Neuronal stem cell (in vitro differentiated cells): Measurements from ENCODE around the gene SFXN1.

Experiments used
- DNase-seq: peaks from one replicate; pipeline ENCODE4 v3.0.0-alpha.2; 2013; ENCODE audit warnings: low spot score
- H2AFZ ChIP-seq: one replicate; pipeline ENCODE4 v1.6.1; 2013; ENCODE audit warnings: mild to moderate bottlenecking, low read length, inconsistent platforms
- H2AK5ac ChIP-seq: 2 replicates; pipeline ENCODE4 v1.6.1; 2013; ENCODE audit warnings: low read depth, mild to moderate bottlenecking, inconsistent platforms, low read length, moderate library complexity, mixed read lengths
- H2BK120ac ChIP-seq: 2 replicates; pipeline ENCODE4 v1.6.1; 2013; ENCODE audit warnings: low read depth, mild to moderate bottlenecking, inconsistent platforms, low read length, moderate library complexity, mixed read lengths
- H2BK12ac ChIP-seq: one replicate; pipeline ENCODE4 v1.6.1; 2013; ENCODE audit warnings: low read length, inconsistent platforms
- H2BK15ac ChIP-seq: 2 replicates; pipeline ENCODE4 v1.6.1; 2013; ENCODE audit warnings: mild to moderate bottlenecking, low read length, inconsistent platforms, mixed read lengths
- H2BK5ac ChIP-seq: one replicate; pipeline ENCODE4 v1.6.1; 2013; ENCODE audit warnings: inconsistent platforms, mild to moderate bottlenecking, low read length, moderate library complexity
- H3K14ac ChIP-seq: one replicate; pipeline ENCODE4 v1.6.1; 2013; ENCODE audit warnings: low read length, inconsistent platforms
- H3K18ac ChIP-seq: 2 replicates; pipeline ENCODE4 v1.6.1; 2013; ENCODE audit warnings: low read length, inconsistent platforms
- H3K23ac ChIP-seq: 2 replicates; pipeline ENCODE4 v1.6.1; 2013; ENCODE audit warnings: low read depth, mild to moderate bottlenecking, mixed read lengths, low read length, inconsistent platforms; ENCODE audit not compliant: poor library complexity
- H3K27ac ChIP-seq: replicated peaks from 3 replicates; pipeline ENCODE4 v1.5.1; 2013; ENCODE audit warnings: low read length, inconsistent platforms
- H3K27me3 ChIP-seq, 3 experiments: 2 replicates each; pipeline ENCODE4 v1.6.1; 2013; ENCODE audit warnings: low read length in 3 of 3, mild to moderate bottlenecking in 2 of 3, inconsistent platforms in 1 of 3, low read depth in 1 of 3, mixed read lengths in 1 of 3, moderate library complexity in 1 of 3; ENCODE audit not compliant: control insufficient read depth in 3 of 3, insufficient read depth in 3 of 3
- H3K36me3 ChIP-seq, 2 donors: replicated peaks in 1 of 2; 2 replicates each; pipeline ENCODE4 v1.6.1; 2013; ENCODE audit warnings: low read length in 2 of 2; ENCODE audit not compliant: control insufficient read depth in 2 of 2, insufficient read depth in 2 of 2
- H3K4ac ChIP-seq: 2 replicates; pipeline ENCODE4 v1.6.1; 2013; ENCODE audit warnings: inconsistent platforms, mild to moderate bottlenecking, low read length, moderate library complexity
- H3K4me1 ChIP-seq, 2 donors: 1 replicate in 1 of 2; 2 replicates in 1 of 2; pipeline ENCODE4 v1.6.1; 2013; ENCODE audit warnings: low read length in 2 of 2, low read depth in 1 of 2; ENCODE audit not compliant: control insufficient read depth in 2 of 2, insufficient read depth in 1 of 2
- H3K4me2 ChIP-seq: one replicate; pipeline ENCODE4 v1.6.1; 2013; ENCODE audit warnings: mild to moderate bottlenecking, low read length, inconsistent platforms; ENCODE audit not compliant: insufficient read depth, poor library complexity, severe bottlenecking
- H3K4me3 ChIP-seq, 2 donors: 2 replicates each; pipeline ENCODE4 v1.5.1; 2013; ENCODE audit warnings: low read length in 2 of 2, mild to moderate bottlenecking in 2 of 2, inconsistent platforms in 1 of 2, moderate library complexity in 1 of 2
- H3K79me1 ChIP-seq: one replicate; pipeline ENCODE4 v1.6.1; 2013; ENCODE audit warnings: low read depth, mild to moderate bottlenecking, inconsistent platforms, low read length, moderate library complexity
- H3K9ac ChIP-seq: one replicate; pipeline ENCODE4 v1.6.1; 2013; ENCODE audit warnings: mild to moderate bottlenecking, low read depth, low read length, inconsistent platforms; ENCODE audit not compliant: poor library complexity
- H3K9me3 ChIP-seq, 2 donors: replicated peaks in 1 of 2; 2 replicates each; pipeline versions ENCODE3 to v1.6.1; 2013; ENCODE audit warnings: low read length in 2 of 2, mild to moderate bottlenecking in 2 of 2, inconsistent platforms in 1 of 2, low read depth in 1 of 2, mixed read lengths in 1 of 2, moderate library complexity in 1 of 2; ENCODE audit not compliant: control insufficient read depth in 2 of 2, insufficient read depth in 1 of 2
- H4K8ac ChIP-seq: one replicate; pipeline ENCODE4 v1.6.1; 2013; ENCODE audit warnings: low read depth, mild to moderate bottlenecking, inconsistent platforms, low read length, moderate library complexity
- H4K91ac ChIP-seq: one replicate; pipeline ENCODE4 v1.6.1; 2013; ENCODE audit warnings: low read length, low read depth, mild to moderate bottlenecking, inconsistent platforms; ENCODE audit not compliant: poor library complexity
- WGBS, 2 donors: extraction: QIAGEN DNeasy Blood & Tissue Kit; methylation state at CpG; one replicate each; pipeline ENCODE4 v1.1.7; 2013; ENCODE audit warnings: missing lambda C conversion rate in 2 of 2, mixed read lengths in 1 of 2; ENCODE audit not compliant: insufficient read length in 2 of 2, insufficient replicate concordance in 1 of 2; ENCODE audit errors: extremely low coverage in 2 of 2; 5-methylcytosine and 5-hydroxymethylcytosine counted together

The SFXN1 gene

GRCh38 chr5:175467983-175468690, 10.2 kb upstream of the SFXN1 start:
- no peak overlapping the region for H2AFZ ChIP-seq
- no peaks in the 10 kb centered on the region for H3K36me3 ChIP-seq
- H3K4me2 ChIP-seq, result no peak overlapping the region
- no peak overlapping the region for H4K91ac ChIP-seq
- no peak overlapping the region for H2BK120ac ChIP-seq
- no peak overlapping the region for H3K14ac ChIP-seq
- H3K27ac ChIP-seq, result no peak overlapping the region
- H3K4me1 ChIP-seq, result peaks cover 0 to 5% of the 10 kb centered on the region in 2 donors
- H3K18ac ChIP-seq, result no peak overlapping the region
- H2BK5ac ChIP-seq, result no peak overlapping the region
- no CpG with 5 or more reads among the region's 11 CpGs for WGBS, 2 donors
- no peak for DNase-seq
- H3K9me3 ChIP-seq, result no peaks in the 10 kb centered on the region
- no peaks in the 10 kb centered on the region for H3K79me1 ChIP-seq
- H3K9ac ChIP-seq, result no peak overlapping the region
- H2BK15ac ChIP-seq, result no peak overlapping the region
- no peak overlapping the region for H2AK5ac ChIP-seq
- H4K8ac ChIP-seq, result no peak overlapping the region
- no peak overlapping the region for H3K4me3 ChIP-seq
- no peak overlapping the region for H3K23ac ChIP-seq
- H2BK12ac ChIP-seq, result no peak overlapping the region
- peaks cover 0 to 41% (median 0%) of the 10 kb centered on the region in 3 experiments for H3K27me3 ChIP-seq
- H3K4ac ChIP-seq, result no peak overlapping the region

GRCh38 chr5:175468892-175469291, 9.5 kb upstream of the SFXN1 start:
- H2BK120ac ChIP-seq, result no peak overlapping the region
- no CpG with 5 or more reads among the region's 1 CpG for WGBS, 2 donors
- no peak overlapping the region for H3K27ac ChIP-seq
- H3K4me1 ChIP-seq, result peaks cover 0 to 5% of the 10 kb centered on the region in 2 donors
- no peak overlapping the region for H2BK15ac ChIP-seq
- H3K4me3 ChIP-seq, result no peak overlapping the region
- H2AK5ac ChIP-seq, result no peak overlapping the region
- H3K9ac ChIP-seq, result no peak overlapping the region
- H3K4me2 ChIP-seq, result no peak overlapping the region
- no peaks in the 10 kb centered on the region for H3K79me1 ChIP-seq
- no peak overlapping the region for H3K18ac ChIP-seq
- no peak overlapping the region for H4K91ac ChIP-seq
- H3K14ac ChIP-seq, result no peak overlapping the region
- no peak overlapping the region for H2BK5ac ChIP-seq
- no peak overlapping the region for H3K4ac ChIP-seq
- no peak overlapping the region for H2BK12ac ChIP-seq
- H3K9me3 ChIP-seq, result no peaks in the 10 kb centered on the region
- no peak overlapping the region for H2AFZ ChIP-seq
- H3K36me3 ChIP-seq, result no peaks in the 10 kb centered on the region
- no peak for DNase-seq
- H3K23ac ChIP-seq, result no peak overlapping the region
- H4K8ac ChIP-seq, result no peak overlapping the region
- peaks cover 0 to 36% (median 0%) of the 10 kb centered on the region in 3 experiments for H3K27me3 ChIP-seq

- H3K23ac ChIP-seq, result no peak overlapping the region
- H3K4me2 ChIP-seq, result no peak overlapping the region
- no peak overlapping the region for H4K8ac ChIP-seq
- H3K79me1 ChIP-seq, result no peaks in the 10 kb centered on the region
- H3K4me3 ChIP-seq, result no peak overlapping the region
- H2BK5ac ChIP-seq, result no peak overlapping the region
- no peak overlapping the region for H3K9ac ChIP-seq
- peaks cover 0 to 4% of the 10 kb centered on the region in 2 donors for H3K4me1 ChIP-seq
- no peak overlapping the region for H4K91ac ChIP-seq
- no peak overlapping the region for H2AK5ac ChIP-seq
- H3K27me3 ChIP-seq, result peaks cover 0 to 40% (median 0%) of the 10 kb centered on the region in 3 experiments
- no peak overlapping the region for H2BK120ac ChIP-seq
- H3K27ac ChIP-seq, result no peak overlapping the region
- no peak overlapping the region for H3K4ac ChIP-seq
- no peaks in the 10 kb centered on the region for H3K36me3 ChIP-seq
- H3K14ac ChIP-seq, result no peak overlapping the region
- WGBS, 2 donors, result no CpG with 5 or more reads among the region's 3 CpGs
- no peak overlapping the region for H2AFZ ChIP-seq
- H2BK15ac ChIP-seq, result no peak overlapping the region
- no peak for DNase-seq
- no peak overlapping the region for H2BK12ac ChIP-seq
- H3K18ac ChIP-seq, result no peak overlapping the region
- H3K9me3 ChIP-seq, result no peaks in the 10 kb centered on the region
Measured at GRCh38 chr5:175469916-175470315, 8.4 kb upstream of the SFXN1 start.

GRCh38 chr5:175470781-175471180, 7.6 kb upstream of the SFXN1 start:
- Histone ChIP-seq H3K79me1 (no peaks in the 10 kb centered on the region), H3K36me3 (no peaks in the 10 kb centered on the region), H3K14ac (no peak overlapping the region), H3K4me1 (peaks cover 0 to 4% of the 10 kb centered on the region in 2 donors), H3K18ac (no peak overlapping the region), H2AK5ac (no peak overlapping the region), H3K4me2 (no peak overlapping the region), H2AFZ (no peak overlapping the region), H2BK5ac (no peak overlapping the region), H2BK15ac (no peak overlapping the region), H4K91ac (no peak overlapping the region), H3K9ac (no peak overlapping the region), H2BK120ac (no peak overlapping the region), H2BK12ac (no peak overlapping the region), H3K27me3 (peaks cover 0 to 39% (median 0%) of the 10 kb centered on the region in 3 experiments), H4K8ac (no peak overlapping the region), H3K4ac (no peak overlapping the region), H3K4me3 (no peak overlapping the region), H3K9me3 (no peaks in the 10 kb centered on the region), H3K23ac (no peak overlapping the region), H3K27ac (no peak overlapping the region)
- DNase-seq, result no peak
- no CpG with 5 or more reads among the region's 5 CpGs for WGBS, 2 donors
